RWPE1 (cell line): ENCODE results near the gene STXBP4.

Experiments used
- CTCF ChIA-PET: fragments of 350-600 bp; sonication (Branson Sonifier 250); formaldehyde crosslinking; extraction: SDS; loops from one replicate; lab custom pipeline; 2021; lab: Yijun Ruan, JAX
- POLR2A ChIA-PET: fragments of 400-600 bp; formaldehyde crosslinking; extraction: SDS; loops from one replicate; lab custom pipeline; 2020; ENCODE audit warnings: antibody characterized with exemption; ENCODE audit not compliant: low non-redundant PET; lab: Yijun Ruan, JAX
- DNase-seq: peaks from one replicate; pipeline ENCODE4 v3.0.0; 2012; ENCODE audit warnings: low spot score
- H3K27ac ChIP-seq: fragments of 450-650 bp; 2 replicates; pipeline ENCODE4 v1.5.1; 2017
- TF ChIP-seq, protein P1 (sequence below): fragments of 450-650 bp; conservative IDR thresholded peaks from 2 replicates; pipeline ENCODE4 v1.5.1; 2017; ENCODE audit warnings: low read depth, mild to moderate bottlenecking

Gene STXBP4

GRCh38 chr17:55081559-55081958 is 113.0 kb downstream of the STXBP4 start:
- no peak overlapping the region for H3K27ac ChIP-seq
- DNase-seq: no peak
- ChIA-PET POLR2A (no interaction called here), CTCF (interaction anchor here (0.7 kb wide), 1 partner anchor 54 kb away, joined by 3 read pairs; no protein-coding TSS in a partner anchor)
- TF ChIP-seq, protein P1, sequence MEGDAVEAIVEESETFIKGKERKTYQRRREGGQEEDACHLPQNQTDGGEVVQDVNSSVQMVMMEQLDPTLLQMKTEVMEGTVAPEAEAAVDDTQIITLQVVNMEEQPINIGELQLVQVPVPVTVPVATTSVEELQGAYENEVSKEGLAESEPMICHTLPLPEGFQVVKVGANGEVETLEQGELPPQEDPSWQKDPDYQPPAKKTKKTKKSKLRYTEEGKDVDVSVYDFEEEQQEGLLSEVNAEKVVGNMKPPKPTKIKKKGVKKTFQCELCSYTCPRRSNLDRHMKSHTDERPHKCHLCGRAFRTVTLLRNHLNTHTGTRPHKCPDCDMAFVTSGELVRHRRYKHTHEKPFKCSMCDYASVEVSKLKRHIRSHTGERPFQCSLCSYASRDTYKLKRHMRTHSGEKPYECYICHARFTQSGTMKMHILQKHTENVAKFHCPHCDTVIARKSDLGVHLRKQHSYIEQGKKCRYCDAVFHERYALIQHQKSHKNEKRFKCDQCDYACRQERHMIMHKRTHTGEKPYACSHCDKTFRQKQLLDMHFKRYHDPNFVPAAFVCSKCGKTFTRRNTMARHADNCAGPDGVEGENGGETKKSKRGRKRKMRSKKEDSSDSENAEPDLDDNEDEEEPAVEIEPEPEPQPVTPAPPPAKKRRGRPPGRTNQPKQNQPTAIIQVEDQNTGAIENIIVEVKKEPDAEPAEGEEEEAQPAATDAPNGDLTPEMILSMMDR: no peak

DNA sequence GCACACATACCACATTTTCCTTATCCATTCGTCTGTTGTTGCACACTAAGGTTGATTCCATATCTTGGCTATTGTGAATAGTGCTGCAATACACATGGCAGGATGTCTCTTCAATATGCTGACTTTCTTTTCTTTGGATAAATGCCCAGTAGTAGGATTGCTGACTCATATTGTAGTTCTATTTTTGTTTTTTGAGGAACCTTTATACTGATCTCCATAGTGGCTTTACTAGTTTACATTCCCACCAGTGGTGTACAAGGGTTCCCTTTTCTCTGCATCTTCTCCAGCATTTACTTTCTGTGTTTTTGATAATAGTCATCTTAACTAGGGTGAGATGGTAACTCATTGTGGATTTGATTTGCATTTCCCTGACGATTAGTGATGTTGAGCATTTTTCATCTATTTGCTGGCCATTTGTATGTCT is 118.1 kb downstream of the STXBP4 start:
- TF ChIP-seq, protein P1: no peak
- H3K27ac ChIP-seq: no peak overlapping the region
- no peak for DNase-seq
- ChIA-PET CTCF (no interaction called here), POLR2A (no interaction called here)

DNA sequence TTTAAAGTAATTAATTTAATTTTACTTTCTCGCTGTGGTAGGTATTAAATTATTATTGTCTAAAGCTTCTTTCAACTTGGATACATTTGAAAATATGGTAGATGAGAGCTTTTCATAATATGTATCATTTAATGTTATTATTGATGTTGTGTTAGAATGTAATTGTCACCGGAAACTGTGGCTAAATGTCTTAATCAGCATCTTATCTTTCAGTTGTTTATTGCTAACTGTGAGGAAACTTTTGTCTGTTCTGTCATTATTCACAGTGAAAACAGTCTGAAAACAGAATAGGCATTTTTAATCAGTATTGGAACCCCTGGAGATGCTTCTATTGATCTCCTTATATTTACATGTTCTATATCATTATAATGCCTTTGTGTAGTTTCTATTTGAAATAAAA is 120.7 kb downstream of the STXBP4 start:
- no peak overlapping the region for H3K27ac ChIP-seq
- no peak for DNase-seq
- POLR2A ChIA-PET: no interaction called here
- CTCF ChIA-PET: no interaction called here
- TF ChIP-seq, protein P1: no peak

- DNase-seq: no peak
- ChIA-PET POLR2A (no interaction called here), CTCF (interaction anchor here (0.5 kb wide), 1 partner anchor 86 kb away, joined by 4 read pairs; no protein-coding TSS in a partner anchor)
- no peak overlapping the region for H3K27ac ChIP-seq
- TF ChIP-seq, protein P1: no peak
Observed at GRCh38 chr17:55090079-55090492, 121.5 kb downstream of the STXBP4 start.

DNA sequence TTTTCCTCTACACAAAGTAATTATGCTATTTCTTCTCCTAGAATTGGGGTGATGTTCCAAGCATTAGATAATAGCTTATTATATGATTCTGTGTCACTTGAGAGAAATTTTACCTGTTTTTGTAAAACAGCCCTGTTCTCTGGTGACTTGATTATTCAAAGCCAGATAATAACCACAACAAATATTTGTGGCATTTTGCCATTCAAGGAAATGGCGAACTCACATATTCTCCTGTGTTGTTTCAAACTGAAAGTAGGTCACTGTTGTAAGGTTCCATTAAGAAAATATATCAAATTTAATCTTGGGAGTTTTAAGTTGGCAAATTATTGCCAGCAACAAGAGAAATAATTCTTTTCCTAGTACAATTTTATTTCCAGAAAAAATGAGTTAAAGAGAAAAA is 124.8 kb downstream of the STXBP4 start:
- CTCF ChIA-PET: no interaction called here

DNA sequence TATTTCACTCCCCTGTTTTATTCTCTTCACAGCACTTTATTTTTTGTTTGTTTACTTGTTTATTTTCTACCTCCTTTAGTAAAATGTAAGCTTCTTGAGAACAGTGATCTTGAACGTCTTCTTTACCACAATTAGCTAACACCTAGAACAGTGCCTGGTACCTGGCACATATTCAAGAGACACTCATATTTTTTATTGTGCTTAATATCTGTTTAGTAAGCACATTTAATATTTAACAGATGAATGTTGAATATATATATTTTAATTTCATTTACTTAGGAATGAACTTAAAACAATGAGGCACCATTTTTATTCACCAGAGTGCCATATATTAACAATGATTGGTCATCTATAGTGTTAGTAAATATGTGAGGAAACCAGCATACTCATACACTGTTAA is 130.2 kb downstream of the STXBP4 start:
- no peak overlapping the region for H3K27ac ChIP-seq
- ChIA-PET POLR2A (no interaction called here), CTCF (no interaction called here)
- TF ChIP-seq, protein P1: no peak
- no peak for DNase-seq

More for the DNA sequence above, 124.8 kb downstream of the STXBP4 start:
- no peak overlapping the region for H3K27ac ChIP-seq
- no peak for DNase-seq
- POLR2A ChIA-PET: no interaction called here
- TF ChIP-seq, protein P1: no peak

GRCh38 chr17:55110521-55110920 is 142.0 kb downstream of the STXBP4 start:
- H3K27ac ChIP-seq: no peak overlapping the region
- POLR2A ChIA-PET: no interaction called here
- CTCF ChIA-PET: no interaction called here
- TF ChIP-seq, protein P1: no peak
- no peak for DNase-seq
